Motor neuron (in vitro differentiated cells): ENCODE data around the gene NECTIN1. TPM values are rescaled to one million over a fixed set of nuclear protein-coding genes. Genes with fewer than 3 reads are reported as not detected.
A peak's percentile ranks its signal among the peaks of the same experiment; 100 is the strongest.

Experiments used
- ATAC-seq, 8 experiments: fragments of 200-7000 bp; cut with Tn5 transposase; replicated peaks in 6 of 8; 2 replicates each; pipeline ENCODE4 v1.8.0; 2021; ENCODE audit warnings: mild to moderate bottlenecking in 8 of 8, moderate library complexity in 8 of 8
- H3K27ac ChIP-seq, 2 donors: fragments of 250-450 bp; sonication (Bioruptor Pico); 2 replicates each; pipeline ENCODE4 v1.9.0; 2021; ENCODE audit warnings: antibody characterized with exemption in 2 of 2, mild to moderate bottlenecking in 2 of 2, moderate library complexity in 1 of 2
- H3K4me1 ChIP-seq, 2 donors: fragments of 250-450 bp; sonication (Bioruptor Pico); replicated peaks in 1 of 2; 2 replicates each; pipeline ENCODE4 v1.6.1; 2021; ENCODE audit warnings: antibody characterized with exemption in 2 of 2, mild to moderate bottlenecking in 2 of 2, moderate library complexity in 1 of 2
- H3K4me3 ChIP-seq, 5 donors: fragments of 250-450 bp; sonication (Bioruptor Pico); 2 replicates each; pipeline ENCODE4 v1.9.0; 2021; ENCODE audit warnings: antibody characterized with exemption in 5 of 5, mild to moderate bottlenecking in 5 of 5, moderate library complexity in 4 of 5
- WGBS, 10 experiments: fragments of 450-650 bp; shearing (Covaris generic); methylation state at CpG; one replicate each; pipeline ENCODE4 v1.0.0; 2022; 5-methylcytosine and 5-hydroxymethylcytosine counted together
- in situ Hi-C, 9 experiments: fragments of 400-800 bp; cut with MboI; loops; one replicate each; pipeline ENCODE4 v1.15.0; 2021; ENCODE audit warnings: low sequenced_read_pairs in 9 of 9, low pct_unique_long_range_greater_than_20kb in 2 of 9; ENCODE audit not compliant: unreplicated experiment in 9 of 9
- total RNA-seq, 8 experiments: library from RNA; unstranded; fragments of 300-600 nt; gene quantifications; 2 replicates each; pipeline versions ENCODE4 v1.2.3 to v1.2.4, GENCODE V29; 2022

The NECTIN1 gene
- total RNA-seq, 8 experiments from 2014 or later: 7.2 to 35.9 (median 19.1) TPM

DNA sequence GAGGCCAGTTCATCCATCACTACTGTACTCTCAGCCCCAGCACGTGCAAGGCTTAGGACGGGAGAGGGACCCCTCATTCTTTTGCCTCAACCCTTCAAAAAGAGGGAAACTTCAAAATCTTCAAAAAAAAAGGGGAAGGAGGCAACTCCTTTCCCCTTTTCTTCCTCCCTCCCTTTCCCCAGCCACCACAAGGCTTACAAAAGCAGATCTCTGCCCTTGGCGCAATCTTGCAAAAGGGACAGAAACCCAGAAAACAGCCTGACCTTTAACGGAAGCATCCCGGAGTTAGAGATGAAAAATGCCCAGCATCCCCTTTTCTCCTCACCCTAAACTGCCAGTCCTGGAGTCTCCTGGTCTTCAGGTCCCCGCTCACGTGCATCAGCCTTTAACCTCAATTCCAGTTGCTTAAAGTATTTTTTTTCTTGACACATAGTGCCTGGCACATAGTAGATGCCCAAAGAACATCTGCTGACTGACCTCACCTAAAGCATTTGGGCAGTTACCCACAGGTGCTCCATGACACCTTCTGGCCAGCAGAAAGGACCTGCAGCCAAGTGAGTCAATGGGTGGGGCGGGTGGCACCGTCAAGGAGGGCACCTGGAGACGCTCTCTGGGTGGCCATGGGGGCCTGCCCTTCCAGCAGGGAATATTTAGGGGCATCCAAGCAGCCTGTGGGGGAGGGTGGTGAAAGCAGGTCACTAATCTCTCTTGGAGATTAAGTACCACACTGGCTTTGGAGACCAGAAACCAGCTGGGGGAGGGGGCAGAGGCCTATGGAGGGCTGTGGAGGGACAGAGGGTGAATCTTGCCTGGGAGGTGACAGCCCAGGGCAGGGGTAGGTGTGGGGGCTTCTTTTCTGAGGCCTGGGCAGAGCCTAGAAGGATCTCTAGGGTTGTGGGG lies 16.3 kb downstream of the NECTIN1 start:
- no peak for ATAC-seq
- in situ Hi-C loops: no loop called here
- WGBS, 10 experiments: 20 to 100% (median 75%) methylated on average over 1 to 7 of the region's 10 CpGs; no CpG with 5 or more reads in 2 of the 10 experiments
- peaks cover 86 to 90% of the 10 kb centered on the region in 2 donors for H3K4me1 ChIP-seq
- H3K4me3 ChIP-seq: no peak overlapping the region
- no peak overlapping the region for H3K27ac ChIP-seq

- peaks cover 86% of the 10 kb centered on the region in 2 donors for H3K4me1 ChIP-seq
- WGBS, 10 experiments: 53 to 100% (median 70%) methylated on average over 1 to 2 of the region's 9 CpGs; no CpG with 5 or more reads in 6 of the 10 experiments
- no peak for ATAC-seq
- in situ Hi-C loops: no loop called here
- no peak overlapping the region for H3K27ac ChIP-seq
- H3K4me3 ChIP-seq: no peak overlapping the region
These were observed 17.0 kb downstream of the NECTIN1 start for GRCh38 chr11:119712006-119712405.

DNA sequence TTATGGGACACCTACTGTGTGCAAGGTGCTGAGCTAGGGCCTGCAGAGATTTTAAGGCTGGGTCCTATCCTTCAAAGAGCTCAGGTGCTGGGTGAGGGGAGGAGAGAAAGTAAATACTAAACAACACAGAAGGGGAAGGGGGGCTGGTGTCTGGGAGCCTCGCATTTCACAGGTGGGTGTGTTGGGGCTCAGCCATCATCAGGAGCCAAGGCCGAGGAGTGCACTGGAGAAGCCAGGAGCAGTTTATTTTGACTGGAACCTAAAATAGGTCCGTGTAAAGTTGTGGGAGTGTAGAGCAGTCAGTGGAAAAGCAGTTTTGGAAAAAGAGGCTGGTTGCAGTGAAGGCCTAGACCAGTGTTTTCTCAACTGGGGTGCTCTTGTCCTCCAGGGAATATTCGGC lies 17.5 kb downstream of the NECTIN1 start:
- Histone ChIP-seq H3K4me1 (peaks cover 84% of the 10 kb centered on the region in 2 donors), H3K4me3 (no peak overlapping the region), H3K27ac (no peak overlapping the region)
- in situ Hi-C loops: no loop called here
- WGBS, 10 experiments: 0 to 100% (median 58%) methylated on average over 1 to 3 of the region's 4 CpGs; no CpG with 5 or more reads in 4 of the 10 experiments
- no peak for ATAC-seq

- in situ Hi-C loops: no loop called here
- Histone ChIP-seq H3K4me1 (peaks cover 84% of the 10 kb centered on the region in 2 donors), H3K27ac (peak overlapping the region; percentile 43 to 87), H3K4me3 (peak overlapping the region in 1 of 5 donors; percentile 30)
- WGBS, 10 experiments: 50 to 100% (median 76%) methylated on average over 1 to 2 of the region's 2 CpGs; no CpG with 5 or more reads in 4 of the 10 experiments
- ATAC-seq: no peak
These were observed 18.6 kb downstream of the NECTIN1 start for GRCh38 chr11:119710417-119710816.

- 0 to 80% (median 19%) methylated on average over 2 to 8 of the region's 22 CpGs; no CpG with 5 or more reads in 5 of the 10 experiments for WGBS, 10 experiments
- Histone ChIP-seq H3K27ac (peak overlapping the region; percentile 87), H3K4me1 (peaks cover 79 to 80% of the 10 kb centered on the region in 2 donors), H3K4me3 (peak overlapping the region; percentile 3 to 30 (median 14))
- ATAC-seq: peak in 7 of 8 experiments; percentile 70 to 92 (median 88)
- in situ Hi-C loops: no loop called here
These were observed 19.2 kb downstream of the NECTIN1 start for GRCh38 chr11:119709638-119710346.

DNA sequence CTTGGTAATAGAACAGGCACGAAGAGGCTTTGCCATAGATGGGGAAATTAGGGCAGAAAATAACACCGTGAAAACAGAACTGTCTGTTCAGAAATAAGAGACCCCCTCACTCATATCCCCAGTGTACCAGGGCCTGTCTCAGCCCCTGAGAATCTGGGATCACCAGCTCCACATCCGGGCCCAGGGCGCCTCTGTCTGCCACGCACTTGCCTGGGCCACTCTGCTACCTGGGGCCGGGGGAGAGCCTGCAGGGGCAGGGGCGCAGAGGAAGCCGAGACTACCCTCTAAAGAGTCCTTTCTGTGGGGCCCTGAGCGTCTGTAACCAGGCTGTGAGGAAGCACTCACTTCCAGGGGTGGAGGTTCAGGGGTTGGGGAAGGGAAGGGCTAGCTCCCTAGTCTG lies 19.8 kb downstream of the NECTIN1 start:
- ATAC-seq: no peak
- peak overlapping the region in 4 of 5 donors; percentile 3 to 30 (median 16) for H3K4me3 ChIP-seq
- H3K27ac ChIP-seq: peak overlapping the region; percentile 87
- 17 to 42% (median 40%) methylated on average over 1 to 2 of the region's 9 CpGs; no CpG with 5 or more reads in 7 of the 10 experiments for WGBS, 10 experiments
- peaks cover 73 to 74% of the 10 kb centered on the region in 2 donors for H3K4me1 ChIP-seq
- in situ Hi-C loops: no loop called here

- 0 to 80% (median 62%) methylated on average over 1 to 7 of the region's 9 CpGs; no CpG with 5 or more reads in 2 of the 10 experiments for WGBS, 10 experiments
- no peak overlapping the region for H3K4me3 ChIP-seq
- H3K27ac ChIP-seq: peak overlapping the region; percentile 87
- peaks cover 67 to 70% of the 10 kb centered on the region in 2 donors for H3K4me1 ChIP-seq
- no peak for ATAC-seq
- in situ Hi-C loops: no loop called here
These were observed 20.6 kb downstream of the NECTIN1 start for GRCh38 chr11:119708384-119708783.

GRCh38 chr11:119706887-119707286 lies 22.1 kb downstream of the NECTIN1 start:
- peaks cover 61 to 63% of the 10 kb centered on the region in 2 donors for H3K4me1 ChIP-seq
- no peak for ATAC-seq
- in situ Hi-C loops: no loop called here

DNA sequence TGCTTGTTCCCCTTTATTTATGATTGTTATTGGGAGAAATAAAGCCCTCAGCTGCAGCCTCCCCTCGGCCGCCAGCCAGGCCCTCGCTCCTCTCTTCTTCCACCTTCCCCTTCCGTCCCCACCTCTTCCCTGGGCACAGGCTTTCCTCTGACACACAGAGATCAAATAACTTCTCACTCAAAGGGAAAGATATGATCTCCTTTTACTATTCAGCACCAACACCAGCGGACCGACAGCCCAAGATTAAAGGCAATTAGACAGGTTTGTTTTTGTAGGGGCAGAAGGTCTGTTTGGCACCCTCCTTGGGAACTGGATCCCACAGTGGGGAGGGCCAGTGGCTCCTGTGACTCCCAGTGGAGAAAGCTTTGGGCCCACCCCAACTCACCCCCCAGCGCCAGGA lies 23.0 kb downstream of the NECTIN1 start:
- in situ Hi-C loops: no loop called here
- H3K4me1 ChIP-seq: peaks cover 61 to 66% of the 10 kb centered on the region in 2 donors
- no peak for ATAC-seq
- WGBS, 10 experiments: 64% methylated on average over 5 of the region's 7 CpGs; no CpG with 5 or more reads in 9 of the 10 experiments
- no peak overlapping the region for H3K4me3 ChIP-seq
- peak overlapping the region; percentile 49 to 54 for H3K27ac ChIP-seq

More at GRCh38 chr11:119706887-119707286, 22.1 kb downstream of the NECTIN1 start:
- WGBS, 10 experiments: 80 to 83% (median 80%) methylated on average over 1 to 2 of the region's 2 CpGs; no CpG with 5 or more reads in 7 of the 10 experiments
- Histone ChIP-seq H3K27ac (no peak overlapping the region), H3K4me3 (no peak overlapping the region)

DNA sequence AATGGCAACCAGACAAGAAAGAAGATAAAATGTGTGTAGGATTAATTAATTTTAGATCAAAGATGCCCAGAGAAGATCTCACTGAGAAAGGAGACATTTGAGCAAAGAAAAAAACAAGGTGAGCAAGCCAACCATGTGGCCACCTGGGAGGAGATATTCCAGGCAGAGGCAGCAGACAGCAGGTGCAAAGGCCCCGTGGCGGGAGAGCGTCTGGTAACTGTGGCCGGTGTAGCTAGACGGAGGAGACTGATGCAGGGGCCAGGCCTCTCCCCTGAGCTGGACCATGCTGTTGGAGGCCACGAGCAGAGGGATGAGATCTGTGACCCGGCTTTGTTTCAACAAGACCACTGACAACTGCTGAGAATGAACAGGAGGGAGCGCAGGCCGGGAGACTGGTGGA lies 23.6 kb downstream of the NECTIN1 start:
- in situ Hi-C loops: no loop called here
- Histone ChIP-seq H3K4me1 (peaks cover 56 to 59% of the 10 kb centered on the region in 2 donors), H3K27ac (peak overlapping the region; percentile 49 to 54), H3K4me3 (no peak overlapping the region)
- 80 to 90% (median 87%) methylated on average over 1 to 7 of the region's 9 CpGs; no CpG with 5 or more reads in 5 of the 10 experiments for WGBS, 10 experiments
- ATAC-seq: no peak

- Histone ChIP-seq H3K27ac (no peak overlapping the region), H3K4me1 (peaks cover 54 to 56% of the 10 kb centered on the region in 2 donors), H3K4me3 (no peak overlapping the region)
- ATAC-seq: peak in 2 of 8 experiments; percentile 47 to 50
- WGBS, 10 experiments: 26 to 86% (median 47%) methylated on average over 1 to 2 of the region's 2 CpGs; no CpG with 5 or more reads in 6 of the 10 experiments
- in situ Hi-C loops: no loop called here
These were observed 24.2 kb downstream of the NECTIN1 start for GRCh38 chr11:119704849-119705248.

- WGBS, 10 experiments: 22 to 83% (median 60%) methylated on average over 1 to 11 of the region's 15 CpGs; no CpG with 5 or more reads in 4 of the 10 experiments
- Histone ChIP-seq H3K4me3 (no peak overlapping the region), H3K27ac (peak overlapping the region; percentile 62 to 68), H3K4me1 (peaks cover 42 to 51% of the 10 kb centered on the region in 2 donors)
- in situ Hi-C loops: no loop called here
- ATAC-seq: peak; percentile 16 to 84 (median 71)
These were observed 27.1 kb downstream of the NECTIN1 start for GRCh38 chr11:119701591-119702549.
